ENCODE measurements around the gene TSC2.
A peak's percentile ranks its signal among the peaks of the same experiment; 100 is the strongest.
"Not testable (repeated sequence)": the region's sequence is repeated elsewhere in the genome, so short reads cannot be mapped to it uniquely, and the experiment has no call there.

Gene TSC2

GRCh38 chr16:2124377-2124693, 76.5 kb downstream of the TSC2 start:
- not testable (repeated sequence) for DNase-seq

- not testable (repeated sequence) for DNase-seq
Measured at GRCh38 chr16:2124694-2125444, 77.1 kb downstream of the TSC2 start.

DNA sequence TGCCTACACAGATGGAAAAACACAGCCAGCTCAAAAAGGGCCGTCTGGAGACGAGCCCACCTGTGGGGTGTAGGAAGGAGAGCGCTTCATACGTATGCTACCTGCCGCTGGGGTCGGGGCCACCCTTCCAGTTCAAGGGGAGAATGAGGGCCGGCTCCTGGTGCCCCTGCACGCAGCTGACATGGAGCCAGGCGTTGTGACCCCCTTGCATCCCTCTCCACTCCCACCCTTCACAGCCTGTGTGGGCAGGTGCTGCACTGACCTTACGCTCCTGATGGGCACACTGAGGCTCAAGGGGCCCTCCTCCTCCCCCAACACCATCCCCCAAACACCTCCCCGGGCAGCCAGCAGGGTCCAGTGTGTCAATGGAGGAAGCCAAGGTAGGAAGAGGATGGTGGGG, 77.8 kb downstream of the TSC2 start:
- not testable (repeated sequence) for DNase-seq

DNA sequence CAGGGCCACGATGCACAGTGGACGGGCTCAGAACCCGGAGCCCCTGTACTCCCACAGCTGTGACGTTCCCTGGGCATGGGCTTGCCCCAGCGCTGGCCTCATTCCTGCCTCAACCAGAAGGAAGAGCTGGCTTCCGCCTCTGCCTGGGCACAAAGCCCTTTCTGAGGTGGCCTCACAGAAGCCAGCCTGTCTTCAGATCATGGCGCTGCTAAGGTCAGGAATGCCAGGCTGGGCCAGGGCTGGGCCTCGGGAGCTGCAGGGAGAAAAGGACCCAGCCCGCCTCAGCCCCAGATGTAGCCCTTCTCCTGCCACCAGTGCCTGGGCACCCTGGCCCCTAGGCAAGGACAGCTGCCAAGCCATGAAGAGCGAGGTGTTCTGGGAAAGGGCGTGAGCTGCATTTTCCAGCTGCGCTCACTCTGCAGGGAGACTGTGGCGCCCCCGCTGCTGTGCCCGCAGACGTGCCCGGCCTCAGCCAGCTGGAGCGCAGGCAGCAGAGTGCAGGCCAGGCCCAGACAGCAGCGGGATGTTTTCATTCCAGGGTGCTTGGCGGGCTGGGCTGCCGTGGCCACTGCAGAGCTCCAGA, 78.5 kb downstream of the TSC2 start:
- DNase-seq: not testable (repeated sequence)

DNA sequence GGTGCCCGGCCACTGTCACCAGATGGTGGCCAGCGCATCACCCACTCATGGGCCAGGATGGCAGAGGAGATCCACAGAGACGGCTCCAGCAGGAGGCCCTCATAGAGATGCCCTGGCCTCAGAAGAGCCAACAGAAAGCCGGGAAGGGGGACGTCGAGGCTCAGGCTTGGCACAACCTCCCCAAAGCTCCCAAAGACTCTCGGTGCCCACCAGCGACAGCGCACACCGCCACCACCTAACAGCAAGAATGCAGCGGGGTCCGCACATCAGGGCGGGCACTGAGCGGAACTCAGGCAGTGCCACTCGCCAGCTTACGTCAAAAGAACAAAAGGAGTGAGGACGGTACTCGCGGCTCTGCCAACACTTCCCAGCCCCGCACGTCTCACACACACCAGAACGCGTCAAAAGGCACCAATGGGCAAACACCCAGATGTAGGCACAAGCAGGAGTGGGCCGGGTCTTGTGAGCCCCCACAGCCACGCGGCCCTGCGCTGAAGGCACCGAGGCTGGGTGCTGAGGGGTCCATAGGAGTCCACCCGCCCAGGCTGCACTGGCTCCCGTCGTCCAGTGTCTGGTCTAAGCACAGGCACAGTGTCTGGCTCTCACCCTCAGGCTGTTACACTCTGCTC, 79.3 kb downstream of the TSC2 start:
- DNase-seq: not testable (repeated sequence)

GRCh38 chr16:2127630-2128280, 80.0 kb downstream of the TSC2 start:
- DNase-seq: not testable (repeated sequence)

GRCh38 chr16:2129251-2129650, 81.5 kb downstream of the TSC2 start:
- not testable (repeated sequence) for DNase-seq

DNA sequence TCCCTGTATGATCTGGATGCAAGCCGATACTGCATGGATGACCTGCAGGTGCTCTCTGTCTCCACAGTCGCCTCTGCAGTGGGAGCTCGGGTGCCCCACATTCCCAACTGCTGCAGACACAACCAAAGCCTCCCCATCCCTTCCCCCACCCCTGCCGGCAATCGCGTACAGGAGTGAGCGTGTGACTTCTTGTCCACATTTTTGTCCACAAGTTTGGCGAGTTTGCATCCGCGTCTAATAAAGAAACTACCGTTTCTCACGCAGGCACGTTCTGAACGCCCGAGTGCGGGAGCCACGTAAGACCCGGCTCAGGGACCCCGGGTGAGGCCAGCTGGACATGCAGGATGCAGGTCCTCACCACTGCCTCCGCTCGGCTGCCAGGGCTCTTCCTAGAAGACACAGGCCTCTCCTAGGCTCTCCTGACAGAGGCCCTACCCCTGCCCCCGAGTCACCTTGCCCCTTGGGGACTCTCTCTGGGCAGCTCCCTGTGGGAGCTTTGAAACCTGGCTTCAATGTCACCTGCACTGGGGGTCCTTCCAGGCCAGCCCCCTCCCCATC, 82.2 kb downstream of the TSC2 start:
- not testable (repeated sequence) for DNase-seq

- DNase-seq: not testable (repeated sequence)
Measured at GRCh38 chr16:2133797-2134196, 86.0 kb downstream of the TSC2 start.

GRCh38 chr16:2135071-2135470, 87.3 kb downstream of the TSC2 start:
- DNase-seq: not testable (repeated sequence)

DNA sequence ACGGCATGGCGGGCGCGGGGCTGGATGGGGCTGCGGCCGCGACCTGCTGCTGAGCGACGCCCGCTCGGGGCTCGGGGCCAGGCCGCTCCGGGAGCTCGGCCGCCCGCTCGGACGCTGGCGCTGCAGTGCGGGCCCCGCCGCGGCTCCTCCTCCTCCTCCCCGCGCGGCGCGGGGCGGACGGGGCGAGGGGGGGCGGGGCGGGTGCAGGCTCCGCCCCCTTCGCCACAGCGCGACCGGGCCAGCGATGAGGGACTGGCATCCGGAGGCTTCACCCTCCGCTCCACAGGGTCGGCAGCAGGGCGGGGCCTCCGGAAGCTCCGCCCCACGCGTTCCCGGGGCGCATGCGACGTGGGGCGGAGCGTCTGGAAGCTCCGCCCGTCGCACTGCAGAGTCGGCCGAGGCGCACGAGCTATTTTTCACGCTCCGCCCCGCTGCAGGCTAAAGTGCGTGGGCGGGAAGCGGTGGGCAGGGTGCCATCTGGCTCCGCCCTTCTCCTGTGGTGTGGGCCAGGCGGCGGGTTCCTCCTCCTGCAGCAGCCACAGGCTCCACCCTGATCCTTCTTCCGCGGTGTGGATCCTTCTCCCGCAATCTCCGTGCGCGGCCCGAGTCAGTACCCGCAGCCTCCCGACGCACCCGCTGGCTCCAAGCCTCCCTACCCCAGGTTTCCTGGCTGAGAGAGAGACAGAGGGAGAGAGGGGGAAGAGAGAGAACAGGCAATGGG, 88.1 kb downstream of the TSC2 start, which contains the start of gene PKD1:
TSS of gene PKD1 (minus strand) at position 129 of the 721 bp plus-strand sequence. CDS start 209 bp downstream, outside the sequence.
- DNase-seq: peak; percentile 99 to 100
